K562 (cell line): ENCODE measurements around the gene GALNS. TPM values are rescaled to one million over a fixed set of nuclear protein-coding genes. Genes with fewer than 3 reads are reported as not detected.

ENCODE experiments used
- DNMT1 ChIP-seq: fragments of 450-650 bp; IDR thresholded peaks from 2 replicates; pipeline ENCODE4 v1.6.1; 2016; ENCODE audit warnings: antibody characterized with exemption, mild to moderate bottlenecking
- ESRRA ChIP-seq: fragments of 450-650 bp; IDR thresholded peaks from 2 replicates; pipeline ENCODE4 v1.6.1; 2014; ENCODE audit warnings: low read depth, mild to moderate bottlenecking, moderate library complexity, borderline replicate concordance
- JUNB ChIP-seq: fragments of 450-650 bp; formaldehyde crosslinking; conservative IDR thresholded peaks from 2 replicates; pipeline ENCODE4 v1.4.0; 2020; ENCODE audit warnings: mild to moderate bottlenecking
- KDM4B ChIP-seq, 2 experiments: fragments of 450-650 bp in 1 of 2; sonication (generic) in 1 of 2; IDR thresholded peaks; 2 replicates each; pipeline ENCODE4 v1.6.1; 2016 to 2017; ENCODE audit warnings: borderline replicate concordance in 2 of 2, antibody characterized with exemption in 1 of 2, low read depth in 1 of 2, mild to moderate bottlenecking in 1 of 2
- POU5F1 ChIP-seq: fragments of 150-350 bp; IDR thresholded peaks from 2 replicates; pipeline ENCODE4 v1.6.1; 2014; ENCODE audit warnings: borderline replicate concordance, low read length, low read depth, mild to moderate bottlenecking; ENCODE audit not compliant: partially characterized antibody
- RBFOX2 ChIP-seq: fragments of 200-400 bp; formaldehyde crosslinking; IDR thresholded peaks from 2 replicates; pipeline ENCODE4 v1.6.1; 2017; ENCODE audit warnings: low read depth, mild to moderate bottlenecking, low read length, moderate library complexity
- SETDB1 ChIP-seq: IDR thresholded peaks from one replicate; pipeline ENCODE4 v1.6.1; 2012; ENCODE audit warnings: low read length, control low read depth, inconsistent platforms
- SMAD1 ChIP-seq: fragments of 150-350 bp; IDR thresholded peaks from 2 replicates; pipeline ENCODE4 v1.6.1; 2014; ENCODE audit warnings: low read length, low read depth; ENCODE audit not compliant: partially characterized antibody
- STAG1 ChIP-seq: sonication (generic); formaldehyde crosslinking; IDR thresholded peaks from 2 replicates; pipeline ENCODE4 v1.5.0; 2020; ENCODE audit warnings: missing genetic modification reagents, borderline replicate concordance
- STAT5A ChIP-seq: IDR thresholded peaks from 2 replicates; pipeline ENCODE4 v1.6.1; 2012; ENCODE audit warnings: low read length, inconsistent platforms, borderline replicate concordance
- ZNF224 ChIP-seq: sonication (generic); formaldehyde crosslinking; IDR thresholded peaks from 2 replicates; pipeline ENCODE4 v1.8.0; 2022; ENCODE audit warnings: mild to moderate bottlenecking, missing genetic modification reagents
- ZNF239 ChIP-seq: fragments of 250-450 bp; sonication (Bioruptor Pico); IDR thresholded peaks from 2 replicates; pipeline ENCODE4 v1.4.0; 2020; ENCODE audit warnings: mild to moderate bottlenecking
- ZNF584 ChIP-seq: fragments of 200-800 bp; sonication (Bioruptor generic); IDR thresholded peaks from 2 replicates; pipeline ENCODE4 v1.6.1; 2016; ENCODE audit warnings: low read depth, mild to moderate bottlenecking, missing genetic modification characterization, missing compliant biosample characterization
- ZNF589 ChIP-seq: fragments of 200-800 bp; sonication (Bioruptor generic); IDR thresholded peaks from 2 replicates; pipeline ENCODE4 v1.6.1; 2016; ENCODE audit warnings: low read depth, missing genetic modification characterization, missing compliant biosample characterization
- polyA plus RNA-seq, 8 experiments: library from polyadenylated mRNA; depleted of rRNA in 4 of 8; stranded (reverse) in 5 of 8; unstranded in 3 of 8; fragments of >200 nt; fragmentation: Nextera tagmentation in 2 of 8; fragmentation: Illumina TruSeq in 1 of 8; extraction: Ambion mirVana in 2 of 8; extraction: Trizol in 1 of 8; gene quantifications; 2 replicates each; pipeline versions ENCODE4 v1.2.1 to v1.2.3, GENCODE V29; 2011 to 2014; ENCODE audit warnings: inconsistent platforms in 1 of 8, missing spikeins in 1 of 8
- total RNA-seq, 7 experiments: library from RNA; depleted of rRNA in 6 of 7; stranded (reverse); fragments of >200 nt in 6 of 7; fragmentation: Illumina TruSeq in 2 of 7; extraction: Trizol in 2 of 7; gene quantifications; 2 replicates each; pipeline versions ENCODE4 v1.2.1 to v1.2.3, GENCODE V29; 2011 to 2021; ENCODE audit warnings: low replicate concordance in 1 of 7
- TF ChIP-seq, protein P1 (sequence below): fragments of 450-650 bp; formaldehyde crosslinking; IDR thresholded peaks from 2 replicates; pipeline ENCODE4 v1.4.0; 2022; ENCODE audit warnings: missing genetic modification characterization
- TF ChIP-seq, protein P2 (sequence below): fragments of 250-450 bp; sonication (Bioruptor Pico); IDR thresholded peaks from 2 replicates; pipeline ENCODE4 v1.8.0; 2022; ENCODE audit warnings: moderate library complexity, mild to moderate bottlenecking, inconsistent platforms
- TF ChIP-seq, protein P3 (sequence below): fragments of 250-450 bp; sonication (Bioruptor Pico); IDR thresholded peaks from 2 replicates; pipeline ENCODE4 v1.4.0; 2020; ENCODE audit warnings: mild to moderate bottlenecking, moderate library complexity
- TF ChIP-seq, protein P4 (sequence below): fragments of 450-650 bp; formaldehyde crosslinking; IDR thresholded peaks from 2 replicates; pipeline ENCODE4 v1.4.0; 2022; ENCODE audit warnings: missing genetic modification characterization

GALNS gene
- total and polyA plus RNA-seq, 9 of the 15 experiments (the other 6 are each of a cell fraction or from before 2014, with no cell fraction given): 0.38 to 13.2 (median 4.3) TPM

DNA sequence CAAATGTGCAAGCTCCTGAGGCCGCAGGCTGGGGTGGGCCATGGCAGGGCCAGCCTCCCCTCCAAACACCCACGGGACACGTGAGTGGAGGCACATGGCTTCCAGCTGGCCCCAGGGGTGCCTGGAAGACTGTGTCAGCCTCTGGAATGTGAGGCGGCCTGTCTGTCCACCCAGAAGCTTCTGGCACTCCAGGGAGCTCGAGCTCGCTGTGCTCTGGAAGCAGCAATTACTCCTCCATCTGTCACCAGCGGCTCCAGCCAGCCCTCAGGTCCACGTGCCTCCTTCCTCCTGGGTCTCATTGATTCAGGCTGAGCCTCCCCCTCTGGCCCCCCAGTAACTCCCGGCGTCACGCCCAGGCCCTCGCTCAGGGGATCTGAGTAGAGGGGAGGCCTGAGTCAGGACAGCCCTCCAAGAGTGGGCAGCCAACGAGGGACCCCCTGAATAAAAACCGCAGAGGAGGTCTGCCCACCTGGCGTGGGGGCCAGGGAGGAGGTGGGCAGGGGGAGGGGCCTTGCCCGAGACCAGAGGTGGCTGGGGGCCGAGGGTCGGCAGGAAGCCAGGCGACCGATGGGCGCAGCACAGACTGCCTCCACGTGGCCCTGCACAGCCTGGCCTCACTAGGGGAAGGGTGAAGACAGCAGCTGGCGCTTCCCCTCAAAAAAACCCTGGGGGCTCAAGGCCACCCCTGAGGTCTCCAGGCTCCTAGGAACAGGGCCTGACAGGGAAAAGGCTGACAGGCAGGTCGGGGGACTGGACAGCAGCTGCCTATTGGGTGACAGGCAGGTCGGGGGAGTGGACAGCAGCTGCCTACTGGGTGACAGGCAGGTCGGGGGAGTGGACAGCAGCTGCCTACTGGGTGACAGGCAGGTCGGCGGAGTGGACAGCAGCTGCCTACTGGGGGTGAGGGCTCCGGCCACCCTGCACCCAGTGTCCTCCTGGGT lies 83.6 kb downstream of the GALNS start (continued):
- TF ChIP-seq ZNF224 (no peak), JUNB (no peak), RBFOX2 (peak; percentile 55), DNMT1 (no peak), KDM4B (IDR thresholded peaks at IDR 0.05; ENCODE audit: borderline replicate concordance in 2 of 2, low read depth in 1 of 2) (peak in 1 of 2 experiments; percentile 29; a peak in 1 of 4 replicates), SMAD1 (no peak), SETDB1 (no peak), POU5F1 (no peak), ZNF584 (no peak), STAG1 (CRISPR knock-in tag) (0 out of 2 replicates have a peak, but pooled peaks have one; percentile 10), ZNF239 (no peak), ZNF589 (CRISPR knock-in tag) (no peak; the same call in none of the 2 replicates), ESRRA (no peak), STAT5A (no peak)
- TF ChIP-seq, protein P1, sequence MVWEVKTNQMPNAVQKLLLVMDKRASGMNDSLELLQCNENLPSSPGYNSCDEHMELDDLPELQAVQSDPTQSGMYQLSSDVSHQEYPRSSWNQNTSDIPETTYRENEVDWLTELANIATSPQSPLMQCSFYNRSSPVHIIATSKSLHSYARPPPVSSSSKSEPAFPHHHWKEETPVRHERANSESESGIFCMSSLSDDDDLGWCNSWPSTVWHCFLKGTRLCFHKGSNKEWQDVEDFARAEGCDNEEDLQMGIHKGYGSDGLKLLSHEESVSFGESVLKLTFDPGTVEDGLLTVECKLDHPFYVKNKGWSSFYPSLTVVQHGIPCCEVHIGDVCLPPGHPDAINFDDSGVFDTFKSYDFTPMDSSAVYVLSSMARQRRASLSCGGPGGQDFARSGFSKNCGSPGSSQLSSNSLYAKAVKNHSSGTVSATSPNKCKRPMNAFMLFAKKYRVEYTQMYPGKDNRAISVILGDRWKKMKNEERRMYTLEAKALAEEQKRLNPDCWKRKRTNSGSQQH (CRISPR knock-in tag): peak; percentile 68; the same call in 1 of the 2 replicates
- TF ChIP-seq, protein P2, sequence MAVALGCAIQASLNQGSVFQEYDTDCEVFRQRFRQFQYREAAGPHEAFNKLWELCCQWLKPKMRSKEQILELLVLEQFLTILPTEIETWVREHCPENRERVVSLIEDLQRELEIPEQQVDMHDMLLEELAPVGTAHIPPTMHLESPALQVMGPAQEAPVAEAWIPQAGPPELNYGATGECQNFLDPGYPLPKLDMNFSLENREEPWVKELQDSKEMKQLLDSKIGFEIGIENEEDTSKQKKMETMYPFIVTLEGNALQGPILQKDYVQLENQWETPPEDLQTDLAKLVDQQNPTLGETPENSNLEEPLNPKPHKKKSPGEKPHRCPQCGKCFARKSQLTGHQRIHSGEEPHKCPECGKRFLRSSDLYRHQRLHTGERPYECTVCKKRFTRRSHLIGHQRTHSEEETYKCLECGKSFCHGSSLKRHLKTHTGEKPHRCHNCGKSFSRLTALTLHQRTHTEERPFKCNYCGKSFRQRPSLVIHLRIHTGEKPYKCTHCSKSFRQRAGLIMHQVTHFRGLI (CRISPR knock-in tag): no peak
- TF ChIP-seq, protein P3, sequence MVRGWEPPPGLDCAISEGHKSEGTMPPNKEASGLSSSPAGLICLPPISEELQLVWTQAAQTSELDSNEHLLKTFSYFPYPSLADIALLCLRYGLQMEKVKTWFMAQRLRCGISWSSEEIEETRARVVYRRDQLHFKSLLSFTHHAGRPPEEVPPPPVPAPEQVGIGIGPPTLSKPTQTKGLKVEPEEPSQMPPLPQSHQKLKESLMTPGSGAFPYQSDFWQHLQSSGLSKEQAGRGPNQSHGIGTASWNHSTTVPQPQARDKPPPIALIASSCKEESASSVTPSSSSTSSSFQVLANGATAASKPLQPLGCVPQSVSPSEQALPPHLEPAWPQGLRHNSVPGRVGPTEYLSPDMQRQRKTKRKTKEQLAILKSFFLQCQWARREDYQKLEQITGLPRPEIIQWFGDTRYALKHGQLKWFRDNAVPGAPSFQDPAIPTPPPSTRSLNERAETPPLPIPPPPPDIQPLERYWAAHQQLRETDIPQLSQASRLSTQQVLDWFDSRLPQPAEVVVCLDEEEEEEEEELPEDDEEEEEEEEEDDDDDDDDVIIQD (CRISPR knock-in tag): no peak
- TF ChIP-seq, protein P4, sequence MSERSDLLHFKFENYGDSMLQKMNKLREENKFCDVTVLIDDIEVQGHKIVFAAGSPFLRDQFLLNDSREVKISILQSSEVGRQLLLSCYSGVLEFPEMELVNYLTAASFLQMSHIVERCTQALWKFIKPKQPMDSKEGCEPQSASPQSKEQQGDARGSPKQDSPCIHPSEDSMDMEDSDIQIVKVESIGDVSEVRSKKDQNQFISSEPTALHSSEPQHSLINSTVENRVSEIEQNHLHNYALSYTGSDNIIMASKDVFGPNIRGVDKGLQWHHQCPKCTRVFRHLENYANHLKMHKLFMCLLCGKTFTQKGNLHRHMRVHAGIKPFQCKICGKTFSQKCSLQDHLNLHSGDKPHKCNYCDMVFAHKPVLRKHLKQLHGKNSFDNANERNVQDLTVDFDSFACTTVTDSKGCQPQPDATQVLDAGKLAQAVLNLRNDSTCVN (CRISPR knock-in tag): no peak
